Osteocyte (in vitro differentiated cells): ENCODE results near the gene DOCK1. TPM values are rescaled to one million over a fixed set of nuclear protein-coding genes. Genes with fewer than 3 reads are reported as not detected.
A peak's percentile ranks its signal among the peaks of the same experiment; 100 is the strongest.

Experiments
- DNase-seq: peaks from one replicate; pipeline ENCODE4 v3.0.0; 2021; ENCODE audit warnings: mixed read lengths; ENCODE audit not compliant: unreplicated experiment; ENCODE audit errors: extremely low spot score
- H3K27ac Mint-ChIP-seq: one replicate; pipeline ENCODE4 v1.8.0; 2021; ENCODE audit warnings: mild to moderate bottlenecking, mixed read lengths; ENCODE audit not compliant: unreplicated experiment
- H3K27me3 Mint-ChIP-seq: one replicate; pipeline ENCODE4 v1.8.0; 2021; ENCODE audit warnings: mixed read lengths; ENCODE audit not compliant: unreplicated experiment
- H3K36me3 Mint-ChIP-seq: one replicate; pipeline ENCODE4 v1.8.0; 2021; ENCODE audit warnings: mixed read lengths; ENCODE audit not compliant: unreplicated experiment
- H3K4me1 Mint-ChIP-seq: one replicate; pipeline ENCODE4 v1.8.0; 2021; ENCODE audit warnings: mixed read lengths; ENCODE audit not compliant: unreplicated experiment
- H3K4me3 Mint-ChIP-seq: one replicate; pipeline ENCODE4 v1.8.0; 2021; ENCODE audit warnings: mild to moderate bottlenecking, moderate library complexity, mixed read lengths; ENCODE audit not compliant: unreplicated experiment
- H3K9me3 Mint-ChIP-seq: one replicate; pipeline ENCODE4 v1.8.0; 2021; ENCODE audit warnings: mixed read lengths; ENCODE audit not compliant: unreplicated experiment
- CTCF ChIP-seq: fragments of 200-600 bp; sonication (generic); IDR thresholded peaks from 2 replicates; pipeline ENCODE4 v1.5.0; 2021; ENCODE audit warnings: antibody characterized with exemption, mild to moderate bottlenecking, moderate library complexity
- total RNA-seq: library from RNA; stranded (reverse); gene quantifications from 2 replicates; pipeline ENCODE4 v1.2.1, GENCODE V29; 2021

DOCK1 gene
- total RNA-seq, 1 donor from 2014 or later, result 66.3 TPM

GRCh38 chr10:126944191-126944590 lies 39.0 kb downstream of the DOCK1 start:
- Mint-ChIP-seq H3K9me3 (no peaks in the 10 kb centered on the region), H3K27ac (no peak overlapping the region), H3K36me3 (peaks cover 2% of the 10 kb centered on the region), H3K4me3 (no peak overlapping the region), H3K4me1 (peaks cover 8% of the 10 kb centered on the region), H3K27me3 (no peaks in the 10 kb centered on the region)
- no peak for TF ChIP-seq CTCF
- no peak for DNase-seq

- no peak for TF ChIP-seq CTCF
- no peak overlapping the region for H3K4me3 Mint-ChIP-seq
- H3K4me1 Mint-ChIP-seq, result peaks cover 8% of the 10 kb centered on the region
- DNase-seq, result no peak
- no peak overlapping the region for H3K27ac Mint-ChIP-seq
- H3K9me3 Mint-ChIP-seq, result no peaks in the 10 kb centered on the region
- no peaks in the 10 kb centered on the region for H3K36me3 Mint-ChIP-seq
- H3K27me3 Mint-ChIP-seq, result no peaks in the 10 kb centered on the region
Observed at GRCh38 chr10:126945351-126946030, 40.3 kb downstream of the DOCK1 start.

- DNase-seq, result no peak
- no peak overlapping the region for H3K27ac Mint-ChIP-seq
- H3K27me3 Mint-ChIP-seq, result no peaks in the 10 kb centered on the region
- no peak overlapping the region for H3K4me3 Mint-ChIP-seq
- peaks cover 4% of the 10 kb centered on the region for H3K4me1 Mint-ChIP-seq
- TF ChIP-seq CTCF, result no peak
- no peaks in the 10 kb centered on the region for H3K36me3 Mint-ChIP-seq
- H3K9me3 Mint-ChIP-seq, result no peaks in the 10 kb centered on the region
Observed at GRCh38 chr10:126946746-126947145, 41.5 kb downstream of the DOCK1 start.

GRCh38 chr10:126948355-126949160 lies 43.3 kb downstream of the DOCK1 start:
- no peaks in the 10 kb centered on the region for H3K36me3 Mint-ChIP-seq
- TF ChIP-seq CTCF, result no peak
- H3K27ac Mint-ChIP-seq, result no peak overlapping the region
- no peak overlapping the region for H3K4me3 Mint-ChIP-seq
- DNase-seq, result peak; percentile 73
- H3K9me3 Mint-ChIP-seq, result no peaks in the 10 kb centered on the region
- no peaks in the 10 kb centered on the region for H3K27me3 Mint-ChIP-seq
- no peaks in the 10 kb centered on the region for H3K4me1 Mint-ChIP-seq

- TF ChIP-seq CTCF, result no peak
- H3K9me3 Mint-ChIP-seq, result no peaks in the 10 kb centered on the region
- no peak for DNase-seq
- H3K27me3 Mint-ChIP-seq, result no peaks in the 10 kb centered on the region
- H3K4me1 Mint-ChIP-seq, result no peaks in the 10 kb centered on the region
- no peak overlapping the region for H3K27ac Mint-ChIP-seq
- no peaks in the 10 kb centered on the region for H3K36me3 Mint-ChIP-seq
- H3K4me3 Mint-ChIP-seq, result no peak overlapping the region
Observed at GRCh38 chr10:126949161-126949503, 43.9 kb downstream of the DOCK1 start.
